AG09319 (cell line): Measurements from ENCODE around the gene SLC38A2.
"Not testable (repeated sequence)": the region's sequence is repeated elsewhere in the genome, so short reads cannot be mapped to it uniquely, and the experiment has no call there.

ENCODE experiments used
- DNase-seq: peaks from one replicate; pipeline ENCODE4 v3.0.0-alpha.2; 2010; ENCODE audit warnings: low read depth; ENCODE audit errors: extremely low read depth
- TF ChIP-seq, protein P1 (sequence below): IDR thresholded peaks from 2 replicates; pipeline ENCODE4 v1.5.1; 2011; ENCODE audit warnings: low read depth, mild to moderate bottlenecking, inconsistent platforms, low read length, moderate library complexity

Gene SLC38A2

GRCh38 chr12:46339051-46339450 is 33.5 kb downstream of the SLC38A2 start:
- no peak for DNase-seq
- TF ChIP-seq, protein P1, sequence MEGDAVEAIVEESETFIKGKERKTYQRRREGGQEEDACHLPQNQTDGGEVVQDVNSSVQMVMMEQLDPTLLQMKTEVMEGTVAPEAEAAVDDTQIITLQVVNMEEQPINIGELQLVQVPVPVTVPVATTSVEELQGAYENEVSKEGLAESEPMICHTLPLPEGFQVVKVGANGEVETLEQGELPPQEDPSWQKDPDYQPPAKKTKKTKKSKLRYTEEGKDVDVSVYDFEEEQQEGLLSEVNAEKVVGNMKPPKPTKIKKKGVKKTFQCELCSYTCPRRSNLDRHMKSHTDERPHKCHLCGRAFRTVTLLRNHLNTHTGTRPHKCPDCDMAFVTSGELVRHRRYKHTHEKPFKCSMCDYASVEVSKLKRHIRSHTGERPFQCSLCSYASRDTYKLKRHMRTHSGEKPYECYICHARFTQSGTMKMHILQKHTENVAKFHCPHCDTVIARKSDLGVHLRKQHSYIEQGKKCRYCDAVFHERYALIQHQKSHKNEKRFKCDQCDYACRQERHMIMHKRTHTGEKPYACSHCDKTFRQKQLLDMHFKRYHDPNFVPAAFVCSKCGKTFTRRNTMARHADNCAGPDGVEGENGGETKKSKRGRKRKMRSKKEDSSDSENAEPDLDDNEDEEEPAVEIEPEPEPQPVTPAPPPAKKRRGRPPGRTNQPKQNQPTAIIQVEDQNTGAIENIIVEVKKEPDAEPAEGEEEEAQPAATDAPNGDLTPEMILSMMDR, result no peak

DNA sequence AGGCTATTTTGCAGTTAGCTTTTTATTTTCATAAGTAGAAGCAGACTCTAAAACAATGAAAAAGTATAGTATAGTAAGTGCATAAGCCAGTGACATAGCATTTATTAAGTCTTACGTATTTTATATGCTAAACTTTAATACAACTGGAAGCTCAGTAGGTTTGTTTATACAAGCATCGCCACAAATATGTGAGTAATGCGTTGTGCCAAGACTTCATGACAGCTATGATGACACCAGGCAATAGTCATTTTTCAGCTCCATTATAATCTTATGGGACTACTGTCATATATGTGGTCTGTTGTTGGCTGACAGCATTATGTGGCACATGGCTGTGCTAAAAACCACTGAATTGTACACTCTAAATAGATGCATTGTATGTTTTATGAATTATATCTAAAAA is 40.3 kb downstream of the SLC38A2 start:
- TF ChIP-seq, protein P1, result no peak
- no peak for DNase-seq

GRCh38 chr12:46325075-46325474 is 47.5 kb downstream of the SLC38A2 start:
- not testable (repeated sequence) for DNase-seq

- TF ChIP-seq, protein P1, result no peak
Measured at GRCh38 chr12:46320731-46321130, 51.8 kb downstream of the SLC38A2 start.

DNA sequence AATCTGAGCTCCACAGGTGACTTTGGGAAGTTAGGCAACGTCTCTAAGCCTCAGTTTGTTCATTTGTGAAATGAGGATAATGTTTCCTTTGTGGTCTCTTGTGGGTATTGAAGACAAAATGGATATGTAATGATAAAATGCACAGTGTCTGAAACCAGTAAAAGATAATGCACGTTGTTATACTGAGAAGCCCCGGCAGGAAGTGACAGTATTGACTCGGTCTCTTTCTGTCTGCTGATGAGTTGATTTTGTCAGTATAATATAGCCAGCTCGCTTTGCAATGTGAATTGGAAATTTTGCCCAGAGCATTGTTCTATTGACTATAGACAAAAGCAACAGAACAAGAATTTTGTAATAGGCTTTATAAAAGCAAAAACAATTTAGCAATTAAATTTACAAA is 54.5 kb downstream of the SLC38A2 start:
- TF ChIP-seq, protein P1, result no peak
- no peak for DNase-seq

More at GRCh38 chr12:46320731-46321130, 51.8 kb downstream of the SLC38A2 start:
- DNase-seq, result no peak
